Measurements from ENCODE around the gene ABCB10.
A peak's percentile ranks its signal among the peaks of the same experiment; 100 is the strongest.
"Not testable (repeated sequence)": the region's sequence is repeated elsewhere in the genome, so short reads cannot be mapped to it uniquely, and the experiment has no call there.

ABCB10 gene

GRCh38 chr1:229558460-229559335 lies at the start of gene ABCB10:
ABCB10 (minus strand) TSS chr1:229558707; CDS start chr1:229558652, 55 bp downstream.
- Histone ChIP-seq H3K9ac (ENCODE audit: low read length) (peak within 1 kb of the TSS; percentile 94), H3K9me3 (ENCODE audit: control insufficient read depth, low read length) (no peaks in the 10 kb centered on the region), H3K27me3 (replicated peaks; ENCODE audit: control insufficient read depth, insufficient read depth, low read length) (no peaks in the 10 kb centered on the region), H3K4me3 (ENCODE audit: low read length) (peak within 1 kb of the TSS; percentile 94), H3K4me1 (ENCODE audit: control insufficient read depth, insufficient read depth, low read length) (peaks cover 29% of the 10 kb centered on the region), H3K36me3 (ENCODE audit: control insufficient read depth, insufficient read depth, low read length, severe bottlenecking) (no peaks in the 10 kb centered on the region)
- DNase-seq (ENCODE audit: low read depth): peak; percentile 99

DNA sequence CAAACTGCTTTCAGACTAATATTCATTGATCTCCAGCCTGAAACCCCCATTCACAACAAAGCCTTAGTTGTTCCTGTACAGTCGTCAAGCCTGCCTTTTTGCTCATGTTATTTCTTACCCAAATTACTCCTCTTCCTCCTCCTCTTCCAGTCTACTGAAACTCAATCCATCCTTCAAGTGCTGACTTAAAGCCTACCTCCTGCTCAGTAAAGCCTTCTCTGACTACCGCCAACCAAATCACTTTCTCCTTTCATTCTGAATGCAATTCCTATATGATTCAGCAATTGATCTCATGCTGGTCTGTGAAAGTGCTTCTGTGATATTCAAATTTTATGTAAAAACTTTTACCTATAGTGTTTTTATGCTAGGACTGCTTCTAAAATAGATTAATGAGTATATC lies 48.9 kb upstream of the ABCB10 start:
- peaks cover 100% of the 10 kb centered on the region for H3K36me3 ChIP-seq (ENCODE audit: control insufficient read depth, insufficient read depth, low read length, severe bottlenecking)
- no peaks in the 10 kb centered on the region for H3K27me3 ChIP-seq (replicated peaks; ENCODE audit: control insufficient read depth, insufficient read depth, low read length)
- H3K4me1 ChIP-seq (ENCODE audit: control insufficient read depth, insufficient read depth, low read length): no peaks in the 10 kb centered on the region
- H3K4me3 ChIP-seq (ENCODE audit: low read length): no peak overlapping the region
- H3K9me3 ChIP-seq (ENCODE audit: control insufficient read depth, low read length): no peaks in the 10 kb centered on the region
- DNase-seq (ENCODE audit: low read depth): no peak
- no peak overlapping the region for H3K9ac ChIP-seq (ENCODE audit: low read length)

DNA sequence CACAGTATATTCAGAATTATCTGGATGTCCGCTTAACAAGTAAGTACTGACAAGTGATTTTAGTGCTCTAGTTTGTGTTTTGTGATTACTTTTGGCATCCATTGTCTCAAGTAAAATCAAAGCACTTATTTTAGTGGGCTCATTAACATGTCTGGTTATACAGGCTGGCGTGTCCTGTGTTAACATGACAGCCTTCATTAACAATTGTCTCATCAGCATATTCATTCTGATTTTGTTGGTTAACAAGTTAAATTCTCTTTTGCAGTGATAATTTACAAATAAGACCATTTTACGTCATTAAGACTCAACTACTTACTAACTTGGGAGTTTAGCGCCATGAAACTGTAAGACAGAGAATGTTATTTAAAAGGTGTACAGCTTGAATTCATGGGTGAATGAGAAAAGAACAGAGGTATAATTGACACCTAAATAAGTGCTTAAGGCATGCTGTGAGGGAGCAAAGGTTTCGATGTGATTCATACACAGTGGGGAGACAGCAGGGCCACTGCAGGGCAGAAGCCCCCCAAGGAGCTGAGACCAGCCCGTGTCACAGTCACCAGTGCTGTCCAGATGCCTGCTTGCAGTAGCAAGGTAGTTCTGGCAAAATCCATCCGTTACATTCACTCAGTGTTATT lies 45.0 kb upstream of the ABCB10 start:
- H3K36me3 ChIP-seq (ENCODE audit: control insufficient read depth, insufficient read depth, low read length, severe bottlenecking): peaks cover 89% of the 10 kb centered on the region

DNA sequence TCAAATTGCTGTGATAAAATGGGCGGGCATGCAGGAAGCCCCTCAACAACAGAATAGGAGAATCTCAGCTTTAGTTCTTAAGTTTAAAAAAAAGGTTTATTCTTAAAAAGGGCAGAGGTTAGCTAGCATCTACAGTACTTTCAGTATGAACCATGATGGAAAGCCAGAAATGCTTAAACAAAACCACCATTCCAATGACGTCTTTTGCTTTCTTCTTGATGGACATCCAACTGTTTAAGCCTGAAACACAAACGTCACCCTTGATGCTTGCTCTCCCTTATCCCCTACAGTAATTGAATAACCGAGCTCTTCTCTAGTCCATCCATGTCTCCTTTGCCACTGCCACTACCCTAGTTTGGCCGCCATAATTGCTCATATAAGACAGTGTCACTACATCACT lies 41.7 kb upstream of the ABCB10 start:
- peaks cover 58% of the 10 kb centered on the region for H3K36me3 ChIP-seq (ENCODE audit: control insufficient read depth, insufficient read depth, low read length, severe bottlenecking)

More for the DNA sequence above, 45.0 kb upstream of the ABCB10 start:
- no peaks in the 10 kb centered on the region for H3K27me3 ChIP-seq (replicated peaks; ENCODE audit: control insufficient read depth, insufficient read depth, low read length)
- peaks cover 12% of the 10 kb centered on the region for H3K4me1 ChIP-seq (ENCODE audit: control insufficient read depth, insufficient read depth, low read length)
- no peaks in the 10 kb centered on the region for H3K9me3 ChIP-seq (ENCODE audit: control insufficient read depth, low read length)
- no peak overlapping the region for H3K4me3 ChIP-seq (ENCODE audit: low read length)
- no peak overlapping the region for H3K9ac ChIP-seq (ENCODE audit: low read length)
- DNase-seq (ENCODE audit: low read depth): no peak

GRCh38 chr1:229599218-229599954 lies 40.9 kb upstream of the ABCB10 start:
- Histone ChIP-seq H3K36me3 (ENCODE audit: control insufficient read depth, insufficient read depth, low read length, severe bottlenecking) (peaks cover 58% of the 10 kb centered on the region), H3K4me3 (ENCODE audit: low read length) (no peak overlapping the region), H3K4me1 (ENCODE audit: control insufficient read depth, insufficient read depth, low read length) (peaks cover 37% of the 10 kb centered on the region), H3K27me3 (replicated peaks; ENCODE audit: control insufficient read depth, insufficient read depth, low read length) (no peaks in the 10 kb centered on the region), H3K9me3 (ENCODE audit: control insufficient read depth, low read length) (no peaks in the 10 kb centered on the region), H3K9ac (ENCODE audit: low read length) (no peak overlapping the region)
- DNase-seq (ENCODE audit: low read depth): no peak

More for the DNA sequence above, 41.7 kb upstream of the ABCB10 start:
- H3K4me3 ChIP-seq (ENCODE audit: low read length): no peak overlapping the region
- no peak for DNase-seq (ENCODE audit: low read depth)
- peaks cover 37% of the 10 kb centered on the region for H3K4me1 ChIP-seq (ENCODE audit: control insufficient read depth, insufficient read depth, low read length)
- no peak overlapping the region for H3K9ac ChIP-seq (ENCODE audit: low read length)
- no peaks in the 10 kb centered on the region for H3K27me3 ChIP-seq (replicated peaks; ENCODE audit: control insufficient read depth, insufficient read depth, low read length)
- no peaks in the 10 kb centered on the region for H3K9me3 ChIP-seq (ENCODE audit: control insufficient read depth, low read length)

DNA sequence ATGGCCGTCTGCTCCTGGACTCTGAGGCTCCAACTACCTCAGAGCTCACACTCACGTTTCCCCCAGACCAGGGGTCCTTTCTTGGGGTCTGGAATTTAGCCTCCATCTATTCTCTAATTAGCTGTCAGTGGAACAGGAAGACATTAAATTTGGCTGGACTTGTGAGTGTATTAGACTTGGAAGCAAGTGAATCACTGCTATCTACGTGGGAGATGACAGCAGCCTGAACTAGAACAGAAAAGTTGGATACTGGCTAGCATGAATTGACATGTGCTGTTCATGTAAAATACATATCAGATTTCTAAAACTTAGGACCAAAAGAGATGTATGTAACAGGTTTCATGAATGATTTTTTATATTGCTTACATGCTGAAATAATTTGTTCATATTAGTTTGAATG lies 39.4 kb upstream of the ABCB10 start:
- H3K9me3 ChIP-seq (ENCODE audit: control insufficient read depth, low read length): no peaks in the 10 kb centered on the region
- H3K4me1 ChIP-seq (ENCODE audit: control insufficient read depth, insufficient read depth, low read length): peaks cover 37% of the 10 kb centered on the region
- no peak for DNase-seq (ENCODE audit: low read depth)
- peak overlapping the region; percentile 71 for H3K4me3 ChIP-seq (ENCODE audit: low read length)
- H3K36me3 ChIP-seq (ENCODE audit: control insufficient read depth, insufficient read depth, low read length, severe bottlenecking): peaks cover 55% of the 10 kb centered on the region
- peak overlapping the region; percentile 53 for H3K9ac ChIP-seq (ENCODE audit: low read length)
- no peaks in the 10 kb centered on the region for H3K27me3 ChIP-seq (replicated peaks; ENCODE audit: control insufficient read depth, insufficient read depth, low read length)

GRCh38 chr1:229596925-229597699 lies 38.6 kb upstream of the ABCB10 start:
- Histone ChIP-seq H3K4me1 (ENCODE audit: control insufficient read depth, insufficient read depth, low read length) (peaks cover 37% of the 10 kb centered on the region), H3K9ac (ENCODE audit: low read length) (peak overlapping the region; percentile 53), H3K36me3 (ENCODE audit: control insufficient read depth, insufficient read depth, low read length, severe bottlenecking) (peaks cover 51% of the 10 kb centered on the region), H3K9me3 (ENCODE audit: control insufficient read depth, low read length) (no peaks in the 10 kb centered on the region), H3K4me3 (ENCODE audit: low read length) (peak overlapping the region; percentile 71), H3K27me3 (replicated peaks; ENCODE audit: control insufficient read depth, insufficient read depth, low read length) (no peaks in the 10 kb centered on the region)
- DNase-seq (ENCODE audit: low read depth): peak; percentile 62

GRCh38 chr1:229595876-229596275 lies 37.4 kb upstream of the ABCB10 start:
- H3K4me3 ChIP-seq (ENCODE audit: low read length); H3K27me3 ChIP-seq (replicated peaks; ENCODE audit: control insufficient read depth, insufficient read depth, low read length); H3K9ac ChIP-seq (ENCODE audit: low read length); H3K9me3 ChIP-seq (ENCODE audit: control insufficient read depth, low read length); DNase-seq (ENCODE audit: low read depth): not testable (repeated sequence)
- H3K4me1 ChIP-seq (ENCODE audit: control insufficient read depth, insufficient read depth, low read length): peaks cover 37% of the 10 kb centered on the region
- peaks cover 39% of the 10 kb centered on the region for H3K36me3 ChIP-seq (ENCODE audit: control insufficient read depth, insufficient read depth, low read length, severe bottlenecking)

- no peaks in the 10 kb centered on the region for H3K27me3 ChIP-seq (replicated peaks; ENCODE audit: control insufficient read depth, insufficient read depth, low read length)
- no peak overlapping the region for H3K9ac ChIP-seq (ENCODE audit: low read length)
- DNase-seq (ENCODE audit: low read depth): no peak
- H3K4me1 ChIP-seq (ENCODE audit: control insufficient read depth, insufficient read depth, low read length): peaks cover 33% of the 10 kb centered on the region
- peaks cover 25% of the 10 kb centered on the region for H3K36me3 ChIP-seq (ENCODE audit: control insufficient read depth, insufficient read depth, low read length, severe bottlenecking)
- no peaks in the 10 kb centered on the region for H3K9me3 ChIP-seq (ENCODE audit: control insufficient read depth, low read length)
- H3K4me3 ChIP-seq (ENCODE audit: low read length): no peak overlapping the region
Observed at GRCh38 chr1:229594227-229595008, 35.9 kb upstream of the ABCB10 start.

DNA sequence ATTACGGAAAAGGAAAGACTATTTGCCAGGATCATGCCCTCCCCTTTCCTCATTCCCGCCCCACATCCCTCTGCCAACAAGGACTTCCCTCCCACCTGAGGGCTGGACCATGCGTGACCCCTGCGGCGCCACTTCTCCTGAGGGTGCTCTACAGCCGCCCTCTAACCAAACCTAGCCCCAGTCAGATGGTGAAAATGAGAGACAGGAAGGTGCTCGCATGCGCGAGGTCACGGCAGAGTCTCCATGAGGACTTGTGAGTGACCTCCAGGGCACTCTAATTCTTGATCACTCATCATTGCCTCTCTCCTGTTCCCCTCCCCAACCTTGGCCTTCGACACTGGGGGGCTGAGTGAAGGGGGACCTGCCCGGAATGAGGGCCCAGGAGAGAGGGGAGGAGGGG lies 35.3 kb upstream of the ABCB10 start:
- no peaks in the 10 kb centered on the region for H3K27me3 ChIP-seq (replicated peaks; ENCODE audit: control insufficient read depth, insufficient read depth, low read length)
- H3K4me1 ChIP-seq (ENCODE audit: control insufficient read depth, insufficient read depth, low read length): peaks cover 27% of the 10 kb centered on the region
- no peak overlapping the region for H3K4me3 ChIP-seq (ENCODE audit: low read length)
- H3K9me3 ChIP-seq (ENCODE audit: control insufficient read depth, low read length): no peaks in the 10 kb centered on the region
- peaks cover 25% of the 10 kb centered on the region for H3K36me3 ChIP-seq (ENCODE audit: control insufficient read depth, insufficient read depth, low read length, severe bottlenecking)
- no peak overlapping the region for H3K9ac ChIP-seq (ENCODE audit: low read length)
- no peak for DNase-seq (ENCODE audit: low read depth)
